Loucy (cell line): ENCODE results near the gene STUB1.

ENCODE experiments used
- H2AFZ ChIP-seq: fragments of 200-600 bp; sonication (generic); 2 replicates; pipeline ENCODE4 v1.6.0; 2016; ENCODE audit warnings: antibody characterized with exemption, mild to moderate bottlenecking, low read length, moderate library complexity
- H3F3A ChIP-seq: fragments of 200-600 bp; 2 replicates; pipeline ENCODE4 v1.6.0; 2016; ENCODE audit warnings: antibody characterized with exemption, low read depth, mild to moderate bottlenecking
- H3K27me3 ChIP-seq: fragments of 200-600 bp; sonication (generic); 2 replicates; pipeline ENCODE4 v1.6.1; 2014; ENCODE audit warnings: low read length, mild to moderate bottlenecking; ENCODE audit not compliant: insufficient read depth, poor library complexity, severe bottlenecking
- H3K36me3 ChIP-seq: fragments of 200-600 bp; sonication (generic); 2 replicates; pipeline ENCODE4 v1.6.1; 2016; ENCODE audit warnings: low read length; ENCODE audit not compliant: insufficient read depth
- H3K4me1 ChIP-seq: fragments of 200-600 bp; sonication (generic); 2 replicates; pipeline ENCODE4 v1.5.1; 2014; ENCODE audit warnings: low read length, mild to moderate bottlenecking; ENCODE audit not compliant: insufficient read depth, poor library complexity, severe bottlenecking
- H3K4me2 ChIP-seq: fragments of 200-600 bp; sonication (generic); 2 replicates; pipeline ENCODE4 v1.6.0; 2014; ENCODE audit warnings: antibody characterized with exemption, low read length, low read depth, mild to moderate bottlenecking; ENCODE audit not compliant: poor library complexity, severe bottlenecking
- H3K4me3 ChIP-seq: fragments of 200-600 bp; sonication (generic); 2 replicates; pipeline ENCODE4 v1.5.1; 2014; ENCODE audit warnings: low read length, mild to moderate bottlenecking, mixed read lengths; ENCODE audit not compliant: poor library complexity, severe bottlenecking
- H3K79me2 ChIP-seq: fragments of 200-600 bp; sonication (generic); 2 replicates; pipeline ENCODE4 v1.6.1; 2014; ENCODE audit warnings: low read length; ENCODE audit not compliant: insufficient read depth
- H3K9ac ChIP-seq: fragments of 200-600 bp; sonication (generic); 2 replicates; pipeline ENCODE4 v1.6.0; 2014; ENCODE audit warnings: mild to moderate bottlenecking, low read depth, low read length, moderate library complexity; ENCODE audit not compliant: poor library complexity, severe bottlenecking
- H3K9me2 ChIP-seq: fragments of 200-600 bp; sonication (generic); replicated peaks from 2 replicates; pipeline ENCODE4 v1.6.1; 2016; ENCODE audit warnings: low read depth, low read length, mixed read lengths
- H3K9me3 ChIP-seq: fragments of 200-600 bp; sonication (generic); 2 replicates; pipeline ENCODE4 v1.6.1; 2014; ENCODE audit warnings: mild to moderate bottlenecking, antibody characterized with exemption, low read length, low read depth; ENCODE audit not compliant: insufficient read depth
- H4K20me1 ChIP-seq: fragments of 200-600 bp; sonication (generic); 2 replicates; pipeline ENCODE4 v1.6.0; 2014; ENCODE audit warnings: antibody characterized with exemption, low read length, mild to moderate bottlenecking; ENCODE audit not compliant: insufficient read depth, poor library complexity, severe bottlenecking
- EZH2phosphoT487 ChIP-seq: fragments of 200-600 bp; IDR thresholded peaks from 2 replicates; pipeline ENCODE4 v1.6.1; 2018; ENCODE audit warnings: antibody characterized with exemption, mild to moderate bottlenecking, moderate library complexity, borderline replicate concordance
- TF ChIP-seq, protein P1 (sequence below): fragments of 200-600 bp; sonication (generic); conservative IDR thresholded peaks from 2 replicates; pipeline ENCODE4 v1.5.1; 2014; ENCODE audit warnings: mild to moderate bottlenecking, antibody characterized with exemption, low read length

Gene STUB1

DNA sequence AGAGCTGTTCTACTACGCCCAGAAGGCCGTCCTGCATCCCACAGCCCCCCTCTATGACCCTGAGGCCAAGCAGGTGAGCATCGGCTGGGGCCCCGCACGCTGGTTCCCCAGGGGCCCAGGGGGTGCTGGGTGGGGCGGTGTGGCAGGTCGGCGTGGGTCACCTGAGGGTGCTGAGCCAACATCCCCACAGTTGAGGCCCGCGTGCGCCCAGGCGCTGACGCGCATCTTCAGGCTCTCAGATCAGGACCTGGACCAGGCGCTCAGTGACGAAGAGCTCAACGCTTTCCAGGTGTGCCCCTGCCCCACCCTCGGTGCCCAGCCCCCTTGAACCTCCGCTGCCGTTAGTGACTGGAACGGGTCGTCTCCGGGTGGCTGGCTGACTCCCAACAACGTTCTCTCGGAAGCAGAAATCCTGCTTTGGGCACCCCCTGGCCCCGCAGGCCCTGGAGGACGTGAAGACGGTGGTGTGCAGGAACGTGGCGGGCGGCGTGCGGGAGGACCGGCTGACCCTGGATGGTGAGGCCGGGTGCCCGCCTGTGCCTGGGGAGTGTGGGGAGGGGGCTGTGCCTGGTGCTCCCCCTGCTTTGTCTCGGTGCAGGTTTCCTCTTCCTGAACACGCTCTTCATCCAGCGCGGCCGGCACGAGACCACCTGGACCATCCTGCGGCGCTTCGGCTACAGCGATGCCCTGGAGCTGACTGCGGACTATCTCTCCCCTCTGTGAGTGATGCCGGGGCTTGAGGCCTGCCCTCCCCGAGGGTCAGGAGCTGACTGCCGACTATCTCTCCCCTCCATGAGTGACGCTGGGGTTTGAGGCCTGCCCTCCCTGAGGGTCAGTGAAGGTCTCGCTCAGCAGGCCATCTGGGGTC is 9.5 kb upstream of the STUB1 start:
- peaks cover 5% of the 10 kb centered on the region for H3K4me1 ChIP-seq
- no peaks in the 10 kb centered on the region for H3F3A ChIP-seq
- H3K4me3 ChIP-seq: no peak overlapping the region
- no peaks in the 10 kb centered on the region for H3K27me3 ChIP-seq
- H3K4me2 ChIP-seq: no peak overlapping the region
- H3K36me3 ChIP-seq: no peaks in the 10 kb centered on the region
- no peaks in the 10 kb centered on the region for H3K9me2 ChIP-seq
- H3K9me3 ChIP-seq: no peaks in the 10 kb centered on the region
- H3K9ac ChIP-seq: no peak overlapping the region
- peaks cover 17% of the 10 kb centered on the region; the same call in 1 of the 2 replicates for H3K79me2 ChIP-seq
- TF ChIP-seq, protein P1, sequence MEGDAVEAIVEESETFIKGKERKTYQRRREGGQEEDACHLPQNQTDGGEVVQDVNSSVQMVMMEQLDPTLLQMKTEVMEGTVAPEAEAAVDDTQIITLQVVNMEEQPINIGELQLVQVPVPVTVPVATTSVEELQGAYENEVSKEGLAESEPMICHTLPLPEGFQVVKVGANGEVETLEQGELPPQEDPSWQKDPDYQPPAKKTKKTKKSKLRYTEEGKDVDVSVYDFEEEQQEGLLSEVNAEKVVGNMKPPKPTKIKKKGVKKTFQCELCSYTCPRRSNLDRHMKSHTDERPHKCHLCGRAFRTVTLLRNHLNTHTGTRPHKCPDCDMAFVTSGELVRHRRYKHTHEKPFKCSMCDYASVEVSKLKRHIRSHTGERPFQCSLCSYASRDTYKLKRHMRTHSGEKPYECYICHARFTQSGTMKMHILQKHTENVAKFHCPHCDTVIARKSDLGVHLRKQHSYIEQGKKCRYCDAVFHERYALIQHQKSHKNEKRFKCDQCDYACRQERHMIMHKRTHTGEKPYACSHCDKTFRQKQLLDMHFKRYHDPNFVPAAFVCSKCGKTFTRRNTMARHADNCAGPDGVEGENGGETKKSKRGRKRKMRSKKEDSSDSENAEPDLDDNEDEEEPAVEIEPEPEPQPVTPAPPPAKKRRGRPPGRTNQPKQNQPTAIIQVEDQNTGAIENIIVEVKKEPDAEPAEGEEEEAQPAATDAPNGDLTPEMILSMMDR: no peak
- no peak for TF ChIP-seq EZH2phosphoT487
- H2AFZ ChIP-seq: no peak overlapping the region
- no peaks in the 10 kb centered on the region for H4K20me1 ChIP-seq

DNA sequence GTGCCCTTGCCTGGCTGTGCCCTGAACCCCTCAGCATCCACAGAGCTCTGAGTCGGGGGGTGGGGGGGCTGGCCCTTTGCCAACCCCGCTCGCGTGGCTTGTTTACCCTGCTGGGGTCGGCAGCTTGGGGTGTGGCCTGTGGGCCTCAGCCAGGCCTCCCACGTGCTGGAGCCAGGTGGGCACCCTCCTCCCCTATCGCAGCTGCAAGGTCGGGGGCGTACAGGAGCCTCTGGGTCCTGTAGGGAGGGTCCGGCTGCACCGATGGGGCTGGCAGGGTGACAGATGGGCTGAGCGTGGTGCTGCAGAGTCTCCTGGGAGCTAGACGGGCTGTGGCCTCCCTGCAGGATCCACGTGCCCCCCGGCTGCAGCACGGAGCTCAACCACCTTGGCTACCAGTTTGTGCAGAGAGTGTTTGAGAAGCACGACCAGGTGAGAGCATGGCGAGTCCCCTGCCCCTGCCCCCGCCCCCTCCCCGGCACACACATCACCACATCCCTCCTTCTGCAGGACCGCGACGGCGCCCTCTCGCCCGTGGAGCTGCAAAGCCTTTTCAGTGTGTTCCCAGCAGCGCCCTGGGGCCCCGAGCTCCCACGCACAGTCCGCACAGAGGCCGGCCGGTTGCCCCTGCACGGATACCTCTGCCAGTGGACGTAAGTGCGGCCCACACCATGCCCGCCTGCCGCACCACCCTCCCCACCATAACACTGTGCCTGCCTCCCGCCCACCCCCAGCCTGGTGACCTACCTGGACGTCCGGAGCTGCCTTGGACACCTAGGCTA is 8.7 kb upstream of the STUB1 start:
- H3K4me3 ChIP-seq: no peak overlapping the region
- H3K9me3 ChIP-seq: no peaks in the 10 kb centered on the region
- TF ChIP-seq, protein P1: no peak
- no peak for TF ChIP-seq EZH2phosphoT487
- H3K27me3 ChIP-seq: no peaks in the 10 kb centered on the region
- peaks cover 17% of the 10 kb centered on the region; the same call in 1 of the 2 replicates for H3K79me2 ChIP-seq
- no peaks in the 10 kb centered on the region for H3F3A ChIP-seq
- H3K4me2 ChIP-seq: no peak overlapping the region
- no peaks in the 10 kb centered on the region for H4K20me1 ChIP-seq
- no peaks in the 10 kb centered on the region for H3K9me2 ChIP-seq
- no peak overlapping the region for H3K9ac ChIP-seq
- peaks cover 5% of the 10 kb centered on the region for H3K4me1 ChIP-seq
- no peak overlapping the region for H2AFZ ChIP-seq
- no peaks in the 10 kb centered on the region for H3K36me3 ChIP-seq

DNA sequence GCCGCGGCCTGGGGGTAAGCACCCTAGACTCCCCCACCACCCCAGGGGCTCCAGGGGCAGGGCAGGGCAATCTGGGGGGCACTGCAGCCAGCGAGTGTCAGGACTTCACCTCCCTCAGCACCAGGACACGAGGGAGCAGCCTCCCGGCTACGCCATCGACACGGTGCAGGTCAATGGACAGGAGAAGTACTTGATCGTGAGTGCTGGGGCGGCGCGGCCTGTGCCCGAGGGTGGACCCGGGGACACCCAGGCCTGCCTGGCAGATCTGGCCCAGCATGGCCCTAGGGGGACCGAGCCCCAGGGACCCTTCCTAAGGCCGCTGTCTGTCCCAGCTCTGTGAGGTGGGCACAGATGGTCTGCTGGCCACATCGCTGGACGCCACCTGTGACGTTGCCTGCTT is 7.8 kb upstream of the STUB1 start:
- H4K20me1 ChIP-seq: no peaks in the 10 kb centered on the region
- TF ChIP-seq, protein P1: no peak
- no peak for TF ChIP-seq EZH2phosphoT487
- H2AFZ ChIP-seq: no peak overlapping the region
- no peaks in the 10 kb centered on the region for H3K36me3 ChIP-seq
- no peaks in the 10 kb centered on the region for H3K9me2 ChIP-seq
- H3K79me2 ChIP-seq: peaks cover 17% of the 10 kb centered on the region; the same call in 1 of the 2 replicates
- H3K4me3 ChIP-seq: no peak overlapping the region
- no peaks in the 10 kb centered on the region for H3F3A ChIP-seq
- H3K4me2 ChIP-seq: no peak overlapping the region
- H3K27me3 ChIP-seq: no peaks in the 10 kb centered on the region
- H3K9me3 ChIP-seq: no peaks in the 10 kb centered on the region
- H3K9ac ChIP-seq: no peak overlapping the region
- peaks cover 4% of the 10 kb centered on the region for H3K4me1 ChIP-seq
